HG03342 (cell line): Measurements from ENCODE around the gene MSTN.
"Not testable (repeated sequence)": the region's sequence is repeated elsewhere in the genome, so short reads cannot be mapped to it uniquely, and the experiment has no call there.

ENCODE experiments used
- ATAC-seq: cut with Tn5 transposase; IDR thresholded peaks from one replicate; pipeline ENCODE4 v1.9.1; 2021; ENCODE audit warnings: mild to moderate bottlenecking, moderate library complexity; ENCODE audit not compliant: unreplicated experiment

MSTN gene

GRCh38 chr2:190065839-190066238 lies 3.3 kb upstream of the MSTN start:
- no peak for ATAC-seq

DNA sequence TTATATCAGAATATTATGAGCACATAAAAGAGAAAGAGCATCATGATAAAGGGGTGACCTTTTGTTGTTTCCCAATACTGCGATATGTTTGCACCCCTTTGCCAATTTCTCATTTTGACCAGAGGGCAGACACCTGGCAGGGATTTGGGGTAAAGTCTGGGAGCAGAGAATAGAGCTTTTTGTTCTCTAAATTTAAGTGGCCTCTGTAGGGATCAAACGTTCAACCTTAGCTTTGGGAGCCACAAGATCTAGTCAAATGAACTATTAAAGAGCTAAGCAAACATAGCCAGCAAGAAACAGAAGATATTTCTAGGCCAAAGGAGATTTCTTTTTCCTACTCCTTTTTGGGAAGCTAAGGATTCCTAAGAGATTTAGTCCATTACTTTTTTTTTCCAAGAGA lies 1.1 kb upstream of the MSTN start:
- ATAC-seq: no peak

DNA sequence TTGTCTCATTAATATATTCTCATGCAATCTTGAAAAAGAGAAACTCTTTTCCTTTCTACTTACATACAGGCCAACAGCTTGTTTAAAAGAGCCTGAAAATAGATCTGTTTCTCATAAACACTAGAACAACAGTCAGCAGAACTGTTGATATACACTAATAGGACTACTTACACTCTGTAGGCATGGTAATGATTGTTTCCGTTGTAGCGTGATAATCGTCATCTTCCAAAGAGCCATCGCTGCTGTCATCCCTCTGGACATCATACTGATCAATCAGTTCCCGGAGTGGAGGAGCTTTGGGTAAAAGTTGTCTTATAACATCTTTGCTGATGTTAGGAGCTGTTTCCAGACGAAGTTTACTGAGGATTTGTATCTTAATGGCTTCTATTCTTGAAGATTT lies 476 bp downstream of the MSTN start:
- ATAC-seq: no peak

GRCh38 chr2:190060626-190061025 lies 1.9 kb downstream of the MSTN start:
- no peak for ATAC-seq

DNA sequence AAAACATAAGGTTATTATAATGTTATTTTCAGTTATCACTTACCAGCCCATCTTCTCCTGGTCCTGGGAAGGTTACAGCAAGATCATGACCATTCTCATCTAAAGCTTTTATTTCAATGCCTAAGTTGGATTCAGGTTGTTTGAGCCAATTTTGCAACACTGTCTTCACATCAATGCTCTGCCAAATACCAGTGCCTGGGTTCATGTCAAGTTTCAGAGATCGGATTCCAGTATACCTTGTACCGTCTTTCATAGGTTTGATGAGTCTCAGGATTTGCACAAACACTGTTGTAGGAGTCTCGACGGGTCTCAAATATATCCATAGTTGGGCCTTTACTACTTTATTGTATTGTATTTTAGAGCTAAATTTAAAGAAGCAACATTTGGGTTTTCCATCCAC lies 2.5 kb downstream of the MSTN start:
- no peak for ATAC-seq

- no peak for ATAC-seq
Measured at GRCh38 chr2:190053426-190053825, 9.1 kb downstream of the MSTN start.

DNA sequence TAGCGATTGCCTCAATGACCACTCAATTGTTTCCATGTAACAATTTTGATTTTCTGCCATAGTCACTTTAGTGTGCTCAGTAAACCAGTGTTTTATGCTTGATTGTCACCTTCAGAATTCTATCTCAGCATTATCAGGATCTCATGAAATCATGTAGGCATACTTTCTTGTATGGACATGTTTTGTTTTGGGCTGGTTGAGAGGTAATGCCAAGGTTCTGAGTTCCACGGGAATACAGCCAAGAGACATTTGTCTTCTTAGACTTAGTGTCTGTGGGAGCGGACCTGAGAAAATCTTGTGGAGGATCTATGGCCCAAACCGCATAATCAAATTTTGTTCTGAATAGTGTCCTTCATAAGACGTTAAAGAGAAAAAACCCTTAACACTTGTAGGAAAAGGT lies 10.2 kb downstream of the MSTN start:
- ATAC-seq: no peak

GRCh38 chr2:190051223-190051622 lies 11.3 kb downstream of the MSTN start:
- ATAC-seq: no peak

DNA sequence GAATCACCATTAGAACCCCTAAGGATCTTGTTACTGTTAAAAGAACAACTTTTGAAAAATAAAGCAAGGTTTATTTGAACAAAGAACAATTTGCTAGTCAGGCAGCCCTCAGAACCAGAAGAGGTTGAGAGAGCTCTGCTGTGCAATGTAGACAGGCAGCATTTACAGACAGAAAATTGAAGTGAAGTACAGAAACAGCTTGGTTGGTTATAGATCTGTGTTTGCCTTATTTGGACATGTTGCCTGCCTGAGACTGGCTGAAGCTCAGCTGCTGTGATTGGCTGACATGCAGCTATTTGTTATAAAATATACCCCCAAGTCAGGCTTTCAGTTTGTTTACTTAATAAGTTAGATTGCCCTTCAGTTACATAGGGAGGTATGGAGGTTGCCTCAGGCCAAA lies 12.5 kb downstream of the MSTN start:
- ATAC-seq: no peak

DNA sequence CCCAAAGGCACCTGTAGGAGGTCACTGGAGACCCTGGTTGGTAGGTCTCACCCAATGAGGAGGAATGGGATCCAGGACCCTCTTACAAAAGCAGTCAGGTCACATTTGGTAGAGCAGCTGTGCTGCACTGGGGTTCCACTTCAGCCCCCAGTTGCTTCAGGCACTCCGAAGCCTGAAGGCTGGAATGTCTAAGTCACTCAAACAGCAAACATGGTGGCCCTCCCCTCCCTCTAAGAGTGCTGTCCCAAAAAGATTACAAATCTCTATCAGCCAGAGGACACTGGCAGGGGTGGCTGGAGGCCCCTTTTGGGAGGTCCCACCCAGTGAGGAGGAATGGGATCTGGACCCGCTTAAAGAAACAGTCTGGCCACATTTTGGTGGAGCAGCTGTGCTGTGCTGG lies 17.7 kb downstream of the MSTN start:
- no peak for ATAC-seq

DNA sequence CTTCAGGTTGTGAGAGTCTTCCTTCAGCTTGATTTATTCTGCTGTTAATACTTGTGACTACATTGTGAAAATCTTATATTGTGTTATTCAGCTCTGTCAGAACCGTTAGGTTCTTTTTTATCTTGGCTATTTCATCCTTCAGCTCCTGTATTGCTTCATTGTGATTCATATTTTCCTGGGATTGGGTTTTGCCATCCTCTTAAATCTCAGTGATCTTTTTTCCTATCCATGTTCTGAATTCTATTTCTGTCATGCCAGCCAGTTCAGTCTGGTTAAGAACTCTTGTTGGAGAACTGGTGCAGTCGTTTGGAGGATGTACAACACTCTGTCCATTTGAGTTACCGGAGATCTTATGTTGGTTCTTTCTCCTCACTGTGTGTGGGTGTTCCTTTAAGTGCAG lies 19.1 kb downstream of the MSTN start:
- ATAC-seq: no peak

GRCh38 chr2:190036071-190036470 lies 26.5 kb downstream of the MSTN start:
- ATAC-seq: no peak

- not testable (repeated sequence) for ATAC-seq
Measured at GRCh38 chr2:190034417-190034816, 28.1 kb downstream of the MSTN start.

DNA sequence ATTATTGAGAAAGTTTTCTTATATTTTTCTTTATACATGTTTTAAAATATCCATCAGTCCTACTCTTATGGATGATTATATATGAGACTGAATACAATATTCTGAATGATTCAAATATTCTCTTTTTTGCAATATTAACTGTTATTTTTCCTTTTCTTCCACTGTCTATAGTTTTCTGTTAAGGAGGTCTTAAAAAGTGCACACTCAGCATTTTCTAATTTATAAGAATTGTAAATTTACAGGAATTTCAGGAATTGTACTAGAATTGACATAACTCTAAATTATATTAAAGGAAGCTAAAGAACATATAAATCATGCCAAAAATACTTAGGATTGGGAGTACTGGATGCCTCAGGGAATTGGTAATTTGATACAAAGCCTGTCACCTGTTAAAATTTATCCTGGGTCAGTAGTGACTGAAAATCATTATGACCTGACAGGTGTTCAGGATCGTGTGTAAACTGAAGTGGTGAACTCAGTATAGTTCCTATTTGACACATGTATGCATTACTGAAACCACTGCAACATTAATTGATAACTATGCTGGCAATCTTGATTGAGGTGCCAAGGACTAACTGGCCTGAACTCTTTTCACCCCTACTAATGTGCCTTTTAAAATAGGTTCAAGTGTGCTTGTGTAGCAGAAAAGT lies 30.4 kb downstream of the MSTN start:
- ATAC-seq: no peak

DNA sequence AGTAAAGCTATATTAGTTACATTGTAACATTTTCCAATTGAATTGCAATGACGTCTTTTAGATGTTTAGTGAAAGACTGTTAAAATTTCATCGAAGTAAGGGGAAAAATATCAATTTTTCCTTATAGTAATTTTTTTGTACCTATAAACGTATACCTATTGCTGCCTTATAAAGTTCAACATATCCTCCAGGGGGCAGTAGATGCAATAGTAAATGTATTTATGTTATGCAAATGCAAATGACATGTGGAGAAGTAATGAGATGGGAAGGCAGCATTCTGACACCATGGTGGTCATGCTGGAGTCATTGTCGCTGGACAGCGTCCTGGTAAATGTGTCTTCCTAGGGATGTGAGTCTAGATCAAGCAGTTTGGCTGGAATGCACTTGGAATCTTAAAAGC lies 38.7 kb downstream of the MSTN start:
- ATAC-seq: peak; percentile 82

DNA sequence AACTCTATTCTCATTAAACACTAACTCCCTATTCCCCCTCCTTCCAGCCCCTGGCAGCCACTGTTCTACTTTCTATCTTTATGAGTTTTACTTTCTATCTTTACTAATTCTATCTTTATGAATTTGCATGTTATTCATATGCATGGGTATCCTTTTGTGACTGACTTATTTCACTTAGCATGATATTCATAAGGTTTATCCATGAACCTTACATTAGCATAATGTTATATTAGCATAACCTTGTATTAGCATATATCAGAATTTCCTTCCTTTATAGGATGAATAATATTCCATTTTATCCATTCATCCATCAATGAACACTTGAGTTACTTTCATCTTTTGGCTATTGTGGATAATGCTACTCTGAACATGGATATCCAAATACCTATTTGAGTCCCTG lies 41.8 kb downstream of the MSTN start:
- ATAC-seq: no peak

DNA sequence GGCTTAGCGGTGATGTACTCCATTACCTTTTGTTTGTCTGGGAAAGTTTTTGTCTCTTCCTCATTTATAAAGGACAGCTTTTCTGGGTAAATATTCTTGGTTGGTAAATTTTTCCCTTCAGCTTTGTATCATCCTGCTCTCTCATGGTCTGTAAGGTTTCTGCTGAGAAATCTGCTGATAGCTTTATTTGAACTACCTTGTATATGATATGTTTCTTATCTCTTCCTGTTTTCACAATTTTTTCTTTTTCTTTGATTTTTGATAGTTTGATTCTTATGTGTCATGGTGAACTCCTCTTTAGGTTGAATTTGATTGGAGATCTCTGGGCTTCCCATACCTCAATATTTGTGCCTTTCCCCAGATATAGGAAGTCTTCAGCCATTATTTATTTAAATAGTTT lies 44.7 kb downstream of the MSTN start:
- no peak for ATAC-seq

DNA sequence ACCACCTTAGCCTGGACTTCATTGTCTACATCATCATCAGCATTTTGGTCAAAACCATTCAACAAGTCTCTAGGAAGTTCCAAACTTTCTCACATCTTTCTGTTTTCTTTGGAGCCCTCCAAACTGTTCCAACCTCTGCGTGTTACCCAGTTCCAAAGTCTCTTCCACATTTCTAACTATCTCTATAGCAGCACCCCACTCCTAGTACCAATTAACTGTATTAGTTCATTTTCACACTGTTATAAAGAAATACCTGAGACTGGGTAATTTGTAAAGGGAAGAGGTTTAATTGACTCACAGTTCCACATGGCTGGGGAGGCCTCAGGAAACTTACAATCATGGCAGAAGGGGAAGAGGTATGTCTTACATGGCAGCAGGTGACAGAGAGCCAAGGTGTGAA lies 46.6 kb downstream of the MSTN start:
- ATAC-seq: not testable (repeated sequence)
